Panc1 (cell line): ENCODE measurements around the gene ARG2. TPM values are rescaled to one million over a fixed set of nuclear protein-coding genes. Genes with fewer than 3 reads are reported as not detected.

Experiments used
- ATAC-seq: fragments of 200-7000 bp; cut with Tn5 transposase; 2 replicates; pipeline ENCODE4 v1.9.1; 2020; ENCODE audit warnings: mild to moderate bottlenecking, moderate library complexity
- BruUV-seq: library from RNA; stranded (reverse); fragments of 400-500 nt; replicated peaks from 2 replicates; lab custom pipeline; 2021; lab: Mats Ljungman, UMichigan
- CTCF ChIA-PET: fragments of 300-600 bp; sonication (Branson Sonifier 250); formaldehyde crosslinking; loops from one replicate; lab custom pipeline; 2022; ENCODE audit warnings: antibody characterized with exemption; lab: Charles Lee
- POLR2A ChIA-PET: fragments of 300-600 bp; sonication (Branson Sonifier 250); formaldehyde crosslinking; loops from one replicate; lab custom pipeline; 2022; ENCODE audit warnings: antibody characterized with exemption; lab: Charles Lee
- DNase-seq: peaks from one replicate; pipeline ENCODE4 v3.0.0-alpha.2; 2010; ENCODE audit warnings: low read depth, low spot score
- H3K27ac ChIP-seq: 2 replicates; pipeline ENCODE4 v1.5.1; 2011; ENCODE audit warnings: mild to moderate bottlenecking, low read length, inconsistent platforms
- H3K27me3 ChIP-seq: fragments of 200-500 bp; sonication (Bioruptor generic); 2 replicates; pipeline ENCODE4 v1.6.0; 2014; ENCODE audit warnings: low read length, inconsistent platforms; ENCODE audit not compliant: control insufficient read depth, insufficient read depth
- H3K36me3 ChIP-seq: fragments of 200-500 bp; sonication (Bioruptor generic); 2 replicates; pipeline ENCODE4 v1.5.1; 2014; ENCODE audit warnings: inconsistent platforms, mild to moderate bottlenecking, low read length, moderate library complexity; ENCODE audit not compliant: control insufficient read depth, insufficient read depth
- H3K4me1 ChIP-seq: 2 replicates; pipeline ENCODE4 v1.5.1; 2011; ENCODE audit warnings: inconsistent platforms, mild to moderate bottlenecking, low read length, moderate library complexity; ENCODE audit not compliant: control insufficient read depth, insufficient read depth
- H3K4me3 ChIP-seq, 2 experiments: 2 replicates each; pipeline ENCODE4 v1.5.1; 2011 to 2012; ENCODE audit warnings: low read depth in 2 of 2, low read length in 2 of 2, mild to moderate bottlenecking in 2 of 2, inconsistent platforms in 1 of 2, moderate library complexity in 1 of 2
- H3K9me3 ChIP-seq: fragments of 200-500 bp; sonication (Bioruptor generic); 2 replicates; pipeline ENCODE4 v1.5.1; 2014; ENCODE audit warnings: low read depth, mild to moderate bottlenecking, inconsistent platforms, low read length, moderate library complexity; ENCODE audit not compliant: control insufficient read depth, insufficient read depth
- POLR2AphosphoS5 ChIP-seq: IDR thresholded peaks from 2 replicates; pipeline ENCODE4 v1.6.1; 2012; ENCODE audit warnings: mild to moderate bottlenecking, low read depth, low read length, moderate library complexity
- REST ChIP-seq, 2 experiments: IDR thresholded peaks; 2 replicates each; pipeline ENCODE4 v1.6.1; 2011 to 2012; ENCODE audit warnings: low read depth in 2 of 2, control low read depth in 1 of 2, low read length in 1 of 2, mild to moderate bottlenecking in 1 of 2, moderate library complexity in 1 of 2; ENCODE audit not compliant: insufficient read depth in 1 of 2
- SIN3A ChIP-seq: IDR thresholded peaks from 2 replicates; pipeline ENCODE4 v1.6.1; 2012; ENCODE audit warnings: low read depth, mild to moderate bottlenecking, low read length, moderate library complexity, borderline replicate concordance; ENCODE audit not compliant: insufficient read depth
- TCF7L2 ChIP-seq: IDR thresholded peaks from 2 replicates; pipeline ENCODE4 v1.6.1; 2011; ENCODE audit warnings: mild to moderate bottlenecking, low read depth, low read length, inconsistent platforms
- in situ Hi-C: cut with HindIII; loops from 2 replicates; pipeline ENCODE4 v1.10.0; 2016; ENCODE audit warnings: low sequenced_read_pairs, low pct_unique_long_range_greater_than_20kb
- intact Hi-C: fragments of 100-400 bp; cut with micrococcal nuclease; formaldehyde crosslinking; loops from one replicate; pipeline ENCODE4 v1.10.0; 2022; ENCODE audit not compliant: unreplicated experiment
- total RNA-seq: library from RNA; stranded (reverse); gene quantifications from one replicate; pipeline ENCODE4 v1.2.1, GENCODE V29; 2021; ENCODE audit not compliant: unreplicated experiment
- TF ChIP-seq, protein P1 (sequence below): fragments of 450-650 bp; IDR thresholded peaks from 2 replicates; pipeline ENCODE4 v1.5.1; 2017; ENCODE audit warnings: mild to moderate bottlenecking

Gene ARG2
- total RNA-seq, 1 experiment from 2014 or later: 1.1 TPM

GRCh38 chr14:67680941-67681340 lies 61.2 kb downstream of the ARG2 start:
- H3K27me3 ChIP-seq: no peaks in the 10 kb centered on the region
- TF ChIP-seq SIN3A (no peak), POLR2AphosphoS5 (no peak), TCF7L2 (no peak), REST (IDR thresholded peaks at IDR 0.05; ENCODE audit: insufficient read depth in 1 of 2, low read depth in 2 of 2, low read length in 1 of 2) (no peak)
- TF ChIP-seq, protein P1, sequence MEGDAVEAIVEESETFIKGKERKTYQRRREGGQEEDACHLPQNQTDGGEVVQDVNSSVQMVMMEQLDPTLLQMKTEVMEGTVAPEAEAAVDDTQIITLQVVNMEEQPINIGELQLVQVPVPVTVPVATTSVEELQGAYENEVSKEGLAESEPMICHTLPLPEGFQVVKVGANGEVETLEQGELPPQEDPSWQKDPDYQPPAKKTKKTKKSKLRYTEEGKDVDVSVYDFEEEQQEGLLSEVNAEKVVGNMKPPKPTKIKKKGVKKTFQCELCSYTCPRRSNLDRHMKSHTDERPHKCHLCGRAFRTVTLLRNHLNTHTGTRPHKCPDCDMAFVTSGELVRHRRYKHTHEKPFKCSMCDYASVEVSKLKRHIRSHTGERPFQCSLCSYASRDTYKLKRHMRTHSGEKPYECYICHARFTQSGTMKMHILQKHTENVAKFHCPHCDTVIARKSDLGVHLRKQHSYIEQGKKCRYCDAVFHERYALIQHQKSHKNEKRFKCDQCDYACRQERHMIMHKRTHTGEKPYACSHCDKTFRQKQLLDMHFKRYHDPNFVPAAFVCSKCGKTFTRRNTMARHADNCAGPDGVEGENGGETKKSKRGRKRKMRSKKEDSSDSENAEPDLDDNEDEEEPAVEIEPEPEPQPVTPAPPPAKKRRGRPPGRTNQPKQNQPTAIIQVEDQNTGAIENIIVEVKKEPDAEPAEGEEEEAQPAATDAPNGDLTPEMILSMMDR: no peak
- POLR2A ChIA-PET: no interaction called here
- no TSS peak for BruUV-seq
- peaks cover 4% of the 10 kb centered on the region; the same call in 1 of the 2 replicates for H3K36me3 ChIP-seq
- H3K4me3 ChIP-seq: no peak overlapping the region
- DNase-seq (no peak), ATAC-seq (no peak)
- in situ Hi-C loops (no loop called here), intact Hi-C loops (no loop called here)
- CTCF ChIA-PET: no interaction called here
- no peaks in the 10 kb centered on the region for H3K9me3 ChIP-seq
- H3K27ac ChIP-seq: no peak overlapping the region
- H3K4me1 ChIP-seq: no peaks in the 10 kb centered on the region

GRCh38 chr14:67683842-67684241 lies 64.1 kb downstream of the ARG2 start:
- Histone ChIP-seq H3K27ac (no peak overlapping the region), H3K4me3 (no peak overlapping the region), H3K9me3 (no peaks in the 10 kb centered on the region), H3K4me1 (no peaks in the 10 kb centered on the region), H3K36me3 (peaks cover 6% of the 10 kb centered on the region; the same call in 1 of the 2 replicates), H3K27me3 (no peaks in the 10 kb centered on the region)
- DNase-seq (no peak), ATAC-seq (no peak)
- in situ Hi-C loops (no loop called here), intact Hi-C loops (no loop called here)
- CTCF ChIA-PET: interaction anchor here (0.7 kb wide), 1 partner anchor 54 kb away, joined by 5 read pairs; no protein-coding TSS in a partner anchor
- TSS peak; percentile 6 for BruUV-seq
- TF ChIP-seq REST (IDR thresholded peaks at IDR 0.05; ENCODE audit: insufficient read depth in 1 of 2, low read depth in 2 of 2, low read length in 1 of 2): no peak
- TF ChIP-seq, protein P1: no peak
- POLR2A ChIA-PET: no interaction called here
